KMS-11 (cell line): Measurements from ENCODE around the gene RTN1.

Experiments used
- H2AFZ ChIP-seq: fragments of 200-600 bp; sonication (generic); 2 replicates; pipeline ENCODE4 v1.6.1; 2016; ENCODE audit warnings: antibody characterized with exemption, mixed run types, low read depth
- H3K27ac ChIP-seq: fragments of 200-600 bp; sonication (generic); 2 replicates; pipeline ENCODE4 v1.6.1; 2016; ENCODE audit warnings: mild to moderate bottlenecking, mixed run types
- H3K27me3 ChIP-seq: fragments of 200-600 bp; sonication (generic); 2 replicates; pipeline ENCODE4 v1.6.1; 2017; ENCODE audit warnings: mild to moderate bottlenecking, low read depth, mixed run types, moderate library complexity; ENCODE audit not compliant: insufficient read depth
- H3K36me3 ChIP-seq: fragments of 200-600 bp; sonication (generic); 2 replicates; pipeline ENCODE4 v1.6.1; 2017; ENCODE audit warnings: mild to moderate bottlenecking, mixed run types; ENCODE audit not compliant: insufficient read depth
- H3K4me1 ChIP-seq: fragments of 200-600 bp; sonication (generic); 2 replicates; pipeline ENCODE4 v1.6.1; 2016; ENCODE audit warnings: mild to moderate bottlenecking, low read depth, mixed run types; ENCODE audit not compliant: poor library complexity, severe bottlenecking
- H3K4me2 ChIP-seq: fragments of 200-600 bp; sonication (generic); 2 replicates; pipeline ENCODE4 v1.7.0; 2016; ENCODE audit warnings: mild to moderate bottlenecking, mixed run types
- H3K4me3 ChIP-seq: fragments of 200-600 bp; sonication (generic); IDR thresholded peaks from 2 replicates; pipeline ENCODE4 v1.6.1; 2017; ENCODE audit warnings: low read depth, low read length, mixed read lengths; ENCODE audit not compliant: insufficient read depth
- H3K79me2 ChIP-seq: fragments of 200-600 bp; sonication (generic); 2 replicates; pipeline ENCODE4 v1.6.1; 2016; ENCODE audit warnings: low read depth, mixed run types; ENCODE audit not compliant: insufficient read depth
- H3K9ac ChIP-seq: fragments of 200-600 bp; sonication (generic); 2 replicates; pipeline ENCODE4 v1.6.1; 2016; ENCODE audit warnings: mild to moderate bottlenecking, mixed run types
- H4K20me1 ChIP-seq: fragments of 200-600 bp; sonication (generic); 2 replicates; pipeline ENCODE4 v1.6.1; 2016; ENCODE audit warnings: mild to moderate bottlenecking, mixed run types; ENCODE audit not compliant: insufficient read depth
- CTCF ChIP-seq: fragments of 200-600 bp; sonication (generic); conservative IDR thresholded peaks from 2 replicates; pipeline ENCODE4 v1.6.1; 2017; ENCODE audit warnings: low read depth, mild to moderate bottlenecking, antibody characterized with exemption, low read length, moderate library complexity, mixed read lengths

Gene RTN1

GRCh38 chr14:59739794-59740193, 130.8 kb downstream of the RTN1 start:
- H3K4me3 ChIP-seq = no peak overlapping the region
- no peaks in the 10 kb centered on the region for H4K20me1 ChIP-seq
- no peak overlapping the region for H2AFZ ChIP-seq
- no peak overlapping the region for H3K27ac ChIP-seq
- no peaks in the 10 kb centered on the region for H3K4me1 ChIP-seq
- no peak for TF ChIP-seq CTCF
- no peaks in the 10 kb centered on the region for H3K27me3 ChIP-seq
- H3K4me2 ChIP-seq = no peak overlapping the region
- H3K9ac ChIP-seq = no peak overlapping the region
- no peaks in the 10 kb centered on the region for H3K79me2 ChIP-seq
- no peaks in the 10 kb centered on the region for H3K36me3 ChIP-seq

GRCh38 chr14:59728304-59728703, 142.3 kb downstream of the RTN1 start:
- Histone ChIP-seq H3K79me2 (no peaks in the 10 kb centered on the region), H3K4me2 (no peak overlapping the region), H3K9ac (no peak overlapping the region), H3K27ac (no peak overlapping the region), H3K36me3 (no peaks in the 10 kb centered on the region), H3K4me3 (no peak overlapping the region), H3K27me3 (no peaks in the 10 kb centered on the region), H3K4me1 (no peaks in the 10 kb centered on the region), H4K20me1 (no peaks in the 10 kb centered on the region), H2AFZ (no peak overlapping the region)
- TF ChIP-seq CTCF = no peak

DNA sequence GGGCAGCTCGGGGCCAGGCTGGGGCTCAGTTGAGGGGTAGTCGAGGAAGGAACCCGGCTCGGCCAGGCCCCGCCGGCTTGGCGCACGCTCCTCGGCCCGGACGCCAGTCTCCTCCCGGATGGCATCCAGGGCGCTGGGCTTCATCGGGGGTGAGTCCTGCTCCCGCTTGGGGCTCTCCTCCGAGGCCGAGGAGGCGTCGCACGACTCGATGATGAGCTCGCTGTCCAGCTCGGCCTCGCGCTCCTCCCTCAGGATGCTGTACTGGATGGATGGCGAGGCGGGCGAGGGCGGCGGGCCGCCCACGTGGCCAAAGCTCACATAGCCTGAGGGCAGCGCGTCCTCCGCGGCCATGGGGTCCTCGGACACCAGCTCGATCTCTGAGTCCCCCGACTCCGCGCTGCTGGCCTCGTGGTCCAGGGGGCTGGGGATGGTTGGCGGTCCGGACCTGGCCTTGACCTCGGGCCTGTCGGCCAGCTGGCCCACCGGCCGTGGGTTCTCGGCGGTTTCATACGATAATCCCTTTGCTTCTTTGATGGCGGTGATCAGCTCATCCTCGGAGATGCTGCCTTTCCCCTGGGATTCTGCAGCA, 143.4 kb downstream of the RTN1 start:
- no peak for TF ChIP-seq CTCF
- H3K4me3 ChIP-seq = no peak overlapping the region

DNA sequence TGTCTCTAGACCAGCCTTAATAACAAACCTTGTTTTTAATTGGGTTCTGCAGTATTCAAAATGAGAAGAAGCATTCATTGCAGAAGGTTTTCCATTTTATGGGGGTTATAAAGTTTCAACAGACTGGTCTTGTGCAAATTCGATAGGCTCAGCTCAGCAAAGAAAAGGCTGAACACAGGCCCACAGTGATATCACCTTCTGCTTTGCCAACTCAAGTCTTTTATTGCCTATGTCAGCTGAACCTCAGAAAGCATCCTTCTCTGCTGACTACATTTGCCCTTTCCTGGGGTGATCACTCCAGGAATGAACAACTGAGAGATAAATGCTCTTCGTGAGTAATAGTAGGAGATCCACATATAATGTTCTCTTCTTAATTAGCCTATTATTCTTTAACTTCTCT, 159.5 kb downstream of the RTN1 start:
- Histone ChIP-seq H3K9ac (no peak overlapping the region), H2AFZ (no peak overlapping the region), H4K20me1 (no peaks in the 10 kb centered on the region), H3K36me3 (no peaks in the 10 kb centered on the region), H3K27me3 (no peaks in the 10 kb centered on the region), H3K4me3 (no peak overlapping the region), H3K4me2 (no peak overlapping the region), H3K4me1 (no peaks in the 10 kb centered on the region), H3K79me2 (no peaks in the 10 kb centered on the region), H3K27ac (no peak overlapping the region)
- no peak for TF ChIP-seq CTCF

More for the DNA sequence above, 143.4 kb downstream of the RTN1 start:
- H4K20me1 ChIP-seq = no peaks in the 10 kb centered on the region
- no peaks in the 10 kb centered on the region for H3K36me3 ChIP-seq
- no peak overlapping the region for H3K9ac ChIP-seq
- H3K4me1 ChIP-seq = no peaks in the 10 kb centered on the region
- H3K4me2 ChIP-seq = no peak overlapping the region
- H3K27ac ChIP-seq = no peak overlapping the region
- no peaks in the 10 kb centered on the region for H3K27me3 ChIP-seq
- no peaks in the 10 kb centered on the region for H3K79me2 ChIP-seq
- no peak overlapping the region for H2AFZ ChIP-seq
